GM19238 (cell line): ENCODE results near the gene CREBBP.

ENCODE experiments used
- DNase-seq: peaks from one replicate; pipeline ENCODE4 v3.0.0; 2011; ENCODE audit warnings: low spot score; ENCODE audit not compliant: insufficient read length

CREBBP gene

GRCh38 chr16:3856367-3857141, 24.0 kb downstream of the CREBBP start:
- DNase-seq, result no peak

GRCh38 chr16:3854750-3855541, 25.6 kb downstream of the CREBBP start:
- DNase-seq, result no peak

GRCh38 chr16:3850544-3850899, 30.0 kb downstream of the CREBBP start:
- no peak for DNase-seq

GRCh38 chr16:3849751-3850543, 30.6 kb downstream of the CREBBP start:
- no peak for DNase-seq

GRCh38 chr16:3846595-3847091, 33.9 kb downstream of the CREBBP start:
- no peak for DNase-seq

GRCh38 chr16:3846087-3846486, 34.4 kb downstream of the CREBBP start:
- DNase-seq, result no peak

- no peak for DNase-seq
Observed at GRCh38 chr16:3842994-3843393, 37.5 kb downstream of the CREBBP start.

- DNase-seq, result no peak
Observed at GRCh38 chr16:3841729-3842508, 38.6 kb downstream of the CREBBP start.

GRCh38 chr16:3839402-3840184, 40.9 kb downstream of the CREBBP start:
- DNase-seq, result no peak

- no peak for DNase-seq
Observed at GRCh38 chr16:3838600-3839401, 41.7 kb downstream of the CREBBP start.

- DNase-seq, result no peak
Observed at GRCh38 chr16:3837851-3838586, 42.5 kb downstream of the CREBBP start.

GRCh38 chr16:3836641-3837040, 43.9 kb downstream of the CREBBP start:
- no peak for DNase-seq

- DNase-seq, result no peak
Observed at GRCh38 chr16:3835089-3835602, 45.4 kb downstream of the CREBBP start.

- no peak for DNase-seq
Observed at GRCh38 chr16:3832668-3833067, 47.8 kb downstream of the CREBBP start.

GRCh38 chr16:3830625-3831254, 49.8 kb downstream of the CREBBP start:
- DNase-seq, result no peak

- no peak for DNase-seq
Observed at GRCh38 chr16:3829631-3830536, 50.6 kb downstream of the CREBBP start.

- DNase-seq, result no peak
Observed at GRCh38 chr16:3825940-3826339, 54.6 kb downstream of the CREBBP start.
